Stimulated activated memory B cell treated with anti-CD40 and anti-IgM and Interleukin-4, amounts not matched to agents 10 μg/mL and 1 μg/mL and 100 μg/mL, for 72 hours (primary cell): Measurements from ENCODE around the gene HCK.
"Not testable (repeated sequence)": the region's sequence is repeated elsewhere in the genome, so short reads cannot be mapped to it uniquely, and the experiment has no call there.

ENCODE experiments used
- ATAC-seq: fragments of 150-1000 bp; cut with Tn5 transposase; 2 replicates; pipeline ENCODE4 v1.10.0; 2021
- H3K27ac Mint-ChIP-seq: one replicate; pipeline ENCODE4 v1.8.0; 2022; ENCODE audit warnings: mild to moderate bottlenecking, mixed read lengths
- H3K27me3 Mint-ChIP-seq: one replicate; pipeline ENCODE4 v1.8.0; 2022; ENCODE audit warnings: mixed read lengths
- H3K36me3 Mint-ChIP-seq: one replicate; pipeline ENCODE4 v1.8.0; 2022; ENCODE audit warnings: mixed read lengths
- H3K4me1 Mint-ChIP-seq: one replicate; pipeline ENCODE4 v1.8.0; 2022; ENCODE audit warnings: mixed read lengths
- H3K4me3 Mint-ChIP-seq: one replicate; pipeline ENCODE4 v1.8.0; 2022; ENCODE audit warnings: mild to moderate bottlenecking, moderate library complexity, mixed read lengths
- H3K9me3 Mint-ChIP-seq: one replicate; pipeline ENCODE4 v1.8.0; 2022; ENCODE audit warnings: mixed read lengths

Gene HCK

GRCh38 chr20:32116796-32117195, 64.8 kb downstream of the HCK start:
- ATAC-seq, H3K4me3 Mint-ChIP-seq, H3K27ac Mint-ChIP-seq: not testable (repeated sequence)

GRCh38 chr20:32118427-32118826, 66.4 kb downstream of the HCK start:
- not testable (repeated sequence) for H3K27me3 Mint-ChIP-seq, H3K4me3 Mint-ChIP-seq
- peaks cover 27% of the 10 kb centered on the region for H3K4me1 Mint-ChIP-seq

More at GRCh38 chr20:32116796-32117195, 64.8 kb downstream of the HCK start:
- H3K9me3 Mint-ChIP-seq, H3K36me3 Mint-ChIP-seq, H3K27me3 Mint-ChIP-seq: not testable (repeated sequence)
- peaks cover 40% of the 10 kb centered on the region for H3K4me1 Mint-ChIP-seq

GRCh38 chr20:32119734-32120133, 67.7 kb downstream of the HCK start:
- H3K4me3 Mint-ChIP-seq, result no peak overlapping the region
- no peak overlapping the region for H3K27ac Mint-ChIP-seq
- no peaks in the 10 kb centered on the region for H3K9me3 Mint-ChIP-seq
- peaks cover 29% of the 10 kb centered on the region for H3K4me1 Mint-ChIP-seq
- H3K36me3 Mint-ChIP-seq, result peaks cover 18% of the 10 kb centered on the region
- no peaks in the 10 kb centered on the region for H3K27me3 Mint-ChIP-seq
- no peak for ATAC-seq

More at GRCh38 chr20:32118427-32118826, 66.4 kb downstream of the HCK start:
- H3K27ac Mint-ChIP-seq, H3K9me3 Mint-ChIP-seq, ATAC-seq: not testable (repeated sequence)
- peaks cover 13% of the 10 kb centered on the region for H3K36me3 Mint-ChIP-seq

- H3K36me3 Mint-ChIP-seq, result peaks cover 18% of the 10 kb centered on the region
- not testable (repeated sequence) for H3K4me3 Mint-ChIP-seq, H3K27ac Mint-ChIP-seq, ATAC-seq, H3K9me3 Mint-ChIP-seq, H3K27me3 Mint-ChIP-seq
- H3K4me1 Mint-ChIP-seq, result peaks cover 17% of the 10 kb centered on the region
Observed at GRCh38 chr20:32121908-32122307, 69.9 kb downstream of the HCK start.

- Mint-ChIP-seq H3K4me3 (no peak overlapping the region), H3K4me1 (peaks cover 11% of the 10 kb centered on the region), H3K36me3 (peaks cover 22% of the 10 kb centered on the region), H3K27ac (no peak overlapping the region), H3K9me3 (no peaks in the 10 kb centered on the region), H3K27me3 (no peaks in the 10 kb centered on the region)
- ATAC-seq, result no peak
Observed at GRCh38 chr20:32123088-32123487, 71.0 kb downstream of the HCK start.

- H3K4me3 Mint-ChIP-seq, result no peak overlapping the region
- no peak overlapping the region for H3K27ac Mint-ChIP-seq
Observed at GRCh38 chr20:32124916-32125454, 72.9 kb downstream of the HCK start.

GRCh38 chr20:32125506-32125905, 73.5 kb downstream of the HCK start:
- Mint-ChIP-seq H3K4me1 (peaks cover 18% of the 10 kb centered on the region), H3K27me3 (no peaks in the 10 kb centered on the region), H3K27ac (no peak overlapping the region), H3K9me3 (no peaks in the 10 kb centered on the region), H3K4me3 (no peak overlapping the region), H3K36me3 (peaks cover 27% of the 10 kb centered on the region)
- no peak for ATAC-seq

More at GRCh38 chr20:32124916-32125454, 72.9 kb downstream of the HCK start:
- H3K4me1 Mint-ChIP-seq, result peaks cover 13% of the 10 kb centered on the region
- peaks cover 22% of the 10 kb centered on the region for H3K36me3 Mint-ChIP-seq
- H3K27me3 Mint-ChIP-seq, result no peaks in the 10 kb centered on the region
- no peak for ATAC-seq
- H3K9me3 Mint-ChIP-seq, result no peaks in the 10 kb centered on the region

- H3K27me3 Mint-ChIP-seq, result no peaks in the 10 kb centered on the region
- peaks cover 41% of the 10 kb centered on the region for H3K36me3 Mint-ChIP-seq
- no peak overlapping the region for H3K27ac Mint-ChIP-seq
- H3K4me1 Mint-ChIP-seq, result peaks cover 32% of the 10 kb centered on the region
- no peaks in the 10 kb centered on the region for H3K9me3 Mint-ChIP-seq
- no peak overlapping the region for H3K4me3 Mint-ChIP-seq
- ATAC-seq, result no peak
Observed at GRCh38 chr20:32126919-32127318, 74.9 kb downstream of the HCK start.

GRCh38 chr20:32127347-32127746, 75.3 kb downstream of the HCK start:
- Mint-ChIP-seq H3K27ac (no peak overlapping the region), H3K9me3 (no peaks in the 10 kb centered on the region), H3K4me3 (no peak overlapping the region), H3K4me1 (peaks cover 35% of the 10 kb centered on the region), H3K36me3 (peaks cover 45% of the 10 kb centered on the region), H3K27me3 (no peaks in the 10 kb centered on the region)
- ATAC-seq, result no peak

GRCh38 chr20:32128167-32128566, 76.1 kb downstream of the HCK start:
- no peak overlapping the region for H3K27ac Mint-ChIP-seq

GRCh38 chr20:32129863-32130262, 77.8 kb downstream of the HCK start:
- ATAC-seq, result no peak
- Mint-ChIP-seq H3K4me1 (peaks cover 34% of the 10 kb centered on the region), H3K36me3 (peaks cover 44% of the 10 kb centered on the region), H3K9me3 (no peaks in the 10 kb centered on the region), H3K27ac (no peak overlapping the region), H3K4me3 (no peak overlapping the region), H3K27me3 (no peaks in the 10 kb centered on the region)

More at GRCh38 chr20:32128167-32128566, 76.1 kb downstream of the HCK start:
- no peaks in the 10 kb centered on the region for H3K27me3 Mint-ChIP-seq
- H3K36me3 Mint-ChIP-seq, result peaks cover 45% of the 10 kb centered on the region
- H3K4me3 Mint-ChIP-seq, result no peak overlapping the region
- ATAC-seq, result no peak
- H3K4me1 Mint-ChIP-seq, result peaks cover 39% of the 10 kb centered on the region
- H3K9me3 Mint-ChIP-seq, result no peaks in the 10 kb centered on the region

- no peak overlapping the region for H3K4me3 Mint-ChIP-seq
- peaks cover 47% of the 10 kb centered on the region for H3K36me3 Mint-ChIP-seq
- H3K27ac Mint-ChIP-seq, result no peak overlapping the region
- no peaks in the 10 kb centered on the region for H3K27me3 Mint-ChIP-seq
- H3K9me3 Mint-ChIP-seq, result no peaks in the 10 kb centered on the region
- no peak for ATAC-seq
- peaks cover 31% of the 10 kb centered on the region for H3K4me1 Mint-ChIP-seq
Observed at GRCh38 chr20:32130352-32130751, 78.3 kb downstream of the HCK start.

GRCh38 chr20:32130965-32131364, 78.9 kb downstream of the HCK start:
- Mint-ChIP-seq H3K36me3 (peaks cover 47% of the 10 kb centered on the region), H3K27ac (peak overlapping the region; percentile 16), H3K4me3 (no peak overlapping the region), H3K4me1 (peaks cover 31% of the 10 kb centered on the region), H3K9me3 (no peaks in the 10 kb centered on the region), H3K27me3 (no peaks in the 10 kb centered on the region)
- ATAC-seq, result no peak

GRCh38 chr20:32132911-32133549, 81.0 kb downstream of the HCK start:
- peak overlapping the region; percentile 0 for H3K27ac Mint-ChIP-seq
- no peak for ATAC-seq
- H3K4me3 Mint-ChIP-seq, result no peak overlapping the region
- H3K4me1 Mint-ChIP-seq, result peaks cover 31% of the 10 kb centered on the region
- H3K9me3 Mint-ChIP-seq, result no peaks in the 10 kb centered on the region
- peaks cover 47% of the 10 kb centered on the region for H3K36me3 Mint-ChIP-seq
- H3K27me3 Mint-ChIP-seq, result no peaks in the 10 kb centered on the region

GRCh38 chr20:32134026-32134425, 82.0 kb downstream of the HCK start:
- peaks cover 31% of the 10 kb centered on the region for H3K4me1 Mint-ChIP-seq
- ATAC-seq, result no peak
- no peaks in the 10 kb centered on the region for H3K27me3 Mint-ChIP-seq
- H3K27ac Mint-ChIP-seq, result no peak overlapping the region
- no peaks in the 10 kb centered on the region for H3K9me3 Mint-ChIP-seq
- peaks cover 53% of the 10 kb centered on the region for H3K36me3 Mint-ChIP-seq
- H3K4me3 Mint-ChIP-seq, result no peak overlapping the region

GRCh38 chr20:32135983-32136515, 84.0 kb downstream of the HCK start:
- Mint-ChIP-seq H3K9me3 (no peaks in the 10 kb centered on the region), H3K27me3 (no peaks in the 10 kb centered on the region), H3K36me3 (peaks cover 61% of the 10 kb centered on the region), H3K27ac (no peak overlapping the region), H3K4me3 (no peak overlapping the region), H3K4me1 (peaks cover 24% of the 10 kb centered on the region)
- ATAC-seq, result no peak
